Measurements from ENCODE around the gene ZNF77. TPM values are rescaled to one million over a fixed set of nuclear protein-coding genes. Genes with fewer than 3 reads are reported as not detected.

The ZNF77 gene
- total RNA-seq, 4 donors from 2014 or later, result 2.1 to 6.0 (median 3.1) TPM

DNA sequence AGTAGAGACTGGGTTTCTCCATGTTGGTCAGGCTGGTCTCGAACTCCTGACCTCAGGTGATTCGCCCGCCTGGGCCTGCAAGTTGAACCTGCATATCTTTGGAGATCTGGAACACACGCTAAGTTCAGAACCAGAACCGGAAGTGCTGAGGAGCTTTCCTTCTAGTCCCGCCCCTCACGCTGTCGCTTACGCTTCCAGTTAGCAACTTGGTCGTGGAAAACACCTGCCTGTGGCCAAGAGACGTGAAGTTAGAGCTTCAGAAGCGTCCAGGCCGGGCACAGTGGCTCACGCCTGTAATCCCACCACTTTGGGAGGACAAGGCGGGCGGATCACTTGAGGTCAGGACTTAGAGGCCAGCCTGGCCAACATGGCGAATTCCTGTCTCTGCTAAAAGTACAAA, 59.0 kb downstream of the ZNF77 start:
- TF ChIP-seq, protein P1, sequence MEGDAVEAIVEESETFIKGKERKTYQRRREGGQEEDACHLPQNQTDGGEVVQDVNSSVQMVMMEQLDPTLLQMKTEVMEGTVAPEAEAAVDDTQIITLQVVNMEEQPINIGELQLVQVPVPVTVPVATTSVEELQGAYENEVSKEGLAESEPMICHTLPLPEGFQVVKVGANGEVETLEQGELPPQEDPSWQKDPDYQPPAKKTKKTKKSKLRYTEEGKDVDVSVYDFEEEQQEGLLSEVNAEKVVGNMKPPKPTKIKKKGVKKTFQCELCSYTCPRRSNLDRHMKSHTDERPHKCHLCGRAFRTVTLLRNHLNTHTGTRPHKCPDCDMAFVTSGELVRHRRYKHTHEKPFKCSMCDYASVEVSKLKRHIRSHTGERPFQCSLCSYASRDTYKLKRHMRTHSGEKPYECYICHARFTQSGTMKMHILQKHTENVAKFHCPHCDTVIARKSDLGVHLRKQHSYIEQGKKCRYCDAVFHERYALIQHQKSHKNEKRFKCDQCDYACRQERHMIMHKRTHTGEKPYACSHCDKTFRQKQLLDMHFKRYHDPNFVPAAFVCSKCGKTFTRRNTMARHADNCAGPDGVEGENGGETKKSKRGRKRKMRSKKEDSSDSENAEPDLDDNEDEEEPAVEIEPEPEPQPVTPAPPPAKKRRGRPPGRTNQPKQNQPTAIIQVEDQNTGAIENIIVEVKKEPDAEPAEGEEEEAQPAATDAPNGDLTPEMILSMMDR (IDR thresholded peaks at IDR 0.05; ENCODE audit: low read depth), result no peak

DNA sequence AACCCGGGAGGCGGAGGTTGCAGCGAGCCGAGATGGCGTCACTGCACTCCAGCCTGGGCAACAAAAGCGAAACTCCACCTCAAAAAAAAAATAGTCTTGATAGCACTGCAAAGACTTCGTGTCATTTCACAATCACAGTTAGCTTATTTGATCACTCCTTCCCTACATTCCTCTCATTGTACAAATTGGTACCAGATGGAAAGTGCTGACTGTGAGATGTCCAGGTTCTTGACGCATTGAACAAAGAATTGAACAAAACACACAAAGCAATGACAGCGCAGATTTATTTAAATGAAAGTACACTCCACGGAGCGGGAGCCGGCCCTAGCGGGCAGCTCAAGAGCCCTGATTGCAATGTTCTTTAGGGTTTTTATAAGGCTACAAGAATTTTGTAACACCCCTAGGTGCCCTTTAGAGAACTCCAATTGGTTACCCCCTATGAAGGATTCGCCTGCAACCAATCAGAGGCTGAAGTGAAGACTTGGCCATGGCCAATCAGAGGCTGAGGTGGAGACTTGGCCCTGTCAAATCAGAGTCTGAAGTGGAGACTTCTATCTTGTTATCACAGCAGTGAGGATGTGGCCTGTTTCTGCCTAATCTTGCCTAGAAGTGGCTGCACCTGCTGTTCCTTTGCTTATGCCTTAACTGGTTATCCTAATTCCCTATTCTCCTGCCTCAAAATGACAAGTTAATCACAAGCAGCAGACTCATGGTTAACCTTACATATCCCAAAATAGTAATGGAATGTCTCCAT, 60.9 kb downstream of the ZNF77 start:
- TF ChIP-seq, protein P1 (IDR thresholded peaks at IDR 0.05; ENCODE audit: low read depth), result no peak

Other genes with a start within 250 kb of the ZNF77 start
- 1 to 10 TPM in 2 of 4 donors, under 1 TPM in 2; 0.16 to 3.6 (median 0.82) TPM for gene GNG7, start 242.3 kb downstream of the ZNF77 start, total RNA-seq
- gene DIRAS1, start 223.6 kb downstream of the ZNF77 start, total RNA-seq, result under 1 TPM in 3 of 4 donors, not detected in 1; 0.16 to 0.85 (median 0.44) TPM
- 10 to 100 TPM; 15.2 to 25.4 (median 21.3) TPM for gene SLC39A3, start 205.0 kb downstream of the ZNF77 start, total RNA-seq
- 10 to 100 TPM; 14.8 to 43.1 (median 24.2) TPM for gene SGTA, start 161.7 kb downstream of the ZNF77 start, total RNA-seq
- 10 to 100 TPM; 10.4 to 23.2 (median 21.5) TPM for gene THOP1, start 159.5 kb downstream of the ZNF77 start, total RNA-seq
- gene ZNF554, start 125.1 kb downstream of the ZNF77 start, total RNA-seq, result 1 to 10 TPM; 2.4 to 7.0 (median 3.0) TPM
- gene ZNF555, start 103.5 kb downstream of the ZNF77 start, total RNA-seq, result 1 to 10 TPM; 4.1 to 8.5 (median 6.1) TPM
- gene ZNF556, start 77.6 kb downstream of the ZNF77 start, total RNA-seq, result not detected
- gene ZNF57, start 44.0 kb downstream of the ZNF77 start, total RNA-seq, result 1 to 10 TPM; 2.9 to 5.5 (median 3.5) TPM
- 1 to 10 TPM in 1 of 4 donors, not detected in 3; 1.8 TPM for gene TLE6, start 32.6 kb upstream of the ZNF77 start, total RNA-seq
- gene TLE2, start 84.3 kb upstream of the ZNF77 start, total RNA-seq, result 10 to 100 TPM in 2 of 4 donors, 1 to 10 TPM in 2; 6.5 to 29.7 (median 16.3) TPM
- 100 to 1,000 TPM; 200 to 309 (median 226) TPM for gene TLE5, start 117.5 kb upstream of the ZNF77 start, total RNA-seq
- gene GNA11, start 149.4 kb upstream of the ZNF77 start, total RNA-seq, result 10 to 100 TPM; 20.2 to 57.3 (median 27.4) TPM
- 10 to 100 TPM in 1 of 4 donors, 1 to 10 TPM in 3; 5.3 to 18.5 (median 8.4) TPM for gene GNA15, start 191.1 kb upstream of the ZNF77 start, total RNA-seq
- 1 to 10 TPM in 3 of 4 donors, under 1 TPM in 1; 0.49 to 4.9 (median 3.1) TPM for gene S1PR4, start 233.8 kb upstream of the ZNF77 start, total RNA-seq
- 10 to 100 TPM; 20.0 to 34.9 (median 24.5) TPM for gene NCLN, start 241.0 kb upstream of the ZNF77 start, total RNA-seq

All from subcutaneous adipose tissue (tissue), 4 donors.